Retinal pigment epithelial cell (primary cell): ENCODE measurements around the gene PBXIP1.

Experiments used
- DNase-seq: peaks from one replicate; pipeline ENCODE4 v3.0.0-alpha.2; 2010; ENCODE audit warnings: low read depth
- H3K4me3 ChIP-seq: 2 replicates; pipeline ENCODE4 v1.5.1; 2011; ENCODE audit warnings: mild to moderate bottlenecking, low read length, control low read depth, moderate library complexity
- CTCF ChIP-seq: conservative IDR thresholded peaks from 2 replicates; pipeline ENCODE4 v1.5.1; 2011; ENCODE audit warnings: low read depth, low read length, control low read depth, inconsistent platforms

PBXIP1 gene

DNA sequence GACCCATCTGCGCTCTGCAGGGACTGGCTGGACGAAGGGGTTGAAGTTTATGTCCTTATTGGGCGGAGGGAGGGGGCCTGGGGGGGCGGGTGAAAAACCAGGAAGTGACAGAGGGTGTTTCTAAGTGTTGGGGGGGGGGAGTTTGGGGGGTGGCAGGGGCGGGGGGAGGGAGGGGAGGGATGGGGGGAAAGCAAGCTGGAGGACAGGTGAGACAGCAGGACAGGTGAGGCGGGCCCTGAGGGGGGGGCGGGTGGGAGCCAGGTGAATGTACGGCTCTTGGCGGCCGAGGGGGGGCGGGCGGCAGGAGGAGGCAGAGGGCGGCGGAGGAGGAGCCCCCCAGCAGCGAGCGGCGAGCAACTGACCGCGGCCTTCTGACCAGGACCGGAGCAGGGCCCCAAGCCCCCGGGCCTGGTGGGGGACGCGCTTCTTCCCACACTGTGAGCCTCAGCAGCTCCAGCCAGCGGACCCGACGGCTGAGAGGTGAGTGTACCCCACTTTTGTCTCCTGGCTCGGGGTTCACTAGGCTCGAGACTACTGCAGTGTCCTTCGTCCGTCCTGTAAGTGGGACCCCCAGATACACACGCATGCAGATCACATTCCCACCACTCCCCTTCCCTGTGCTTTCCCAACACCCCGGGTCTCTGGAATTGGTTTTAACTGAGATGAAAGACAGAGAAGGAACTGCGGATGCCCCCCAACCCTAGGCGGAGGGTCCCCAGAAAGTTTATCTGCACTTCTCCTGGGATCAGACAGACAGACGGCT lies 46.7 kb upstream of the PBXIP1 start, which contains the start of gene ZBTB7B:
Gene ZBTB7B, plus strand, starts transcription at position 339 of the 763 bp plus-strand sequence. CDS start 11,859 bp downstream, outside the sequence.
- no peak for TF ChIP-seq CTCF
- DNase-seq: no peak
- H3K4me3 ChIP-seq: peak within 1 kb of the TSS; percentile 90

- H3K4me3 ChIP-seq: peak overlapping the region; percentile 90
- peak; percentile 62 for TF ChIP-seq CTCF
- peak; percentile 97 for DNase-seq
Observed at GRCh38 chr1:155001675-155002463, 46.0 kb upstream of the PBXIP1 start.

GRCh38 chr1:155001425-155001674 lies 45.5 kb upstream of the PBXIP1 start:
- no peak for TF ChIP-seq CTCF
- no peak for DNase-seq
- H3K4me3 ChIP-seq: peak overlapping the region; percentile 90

DNA sequence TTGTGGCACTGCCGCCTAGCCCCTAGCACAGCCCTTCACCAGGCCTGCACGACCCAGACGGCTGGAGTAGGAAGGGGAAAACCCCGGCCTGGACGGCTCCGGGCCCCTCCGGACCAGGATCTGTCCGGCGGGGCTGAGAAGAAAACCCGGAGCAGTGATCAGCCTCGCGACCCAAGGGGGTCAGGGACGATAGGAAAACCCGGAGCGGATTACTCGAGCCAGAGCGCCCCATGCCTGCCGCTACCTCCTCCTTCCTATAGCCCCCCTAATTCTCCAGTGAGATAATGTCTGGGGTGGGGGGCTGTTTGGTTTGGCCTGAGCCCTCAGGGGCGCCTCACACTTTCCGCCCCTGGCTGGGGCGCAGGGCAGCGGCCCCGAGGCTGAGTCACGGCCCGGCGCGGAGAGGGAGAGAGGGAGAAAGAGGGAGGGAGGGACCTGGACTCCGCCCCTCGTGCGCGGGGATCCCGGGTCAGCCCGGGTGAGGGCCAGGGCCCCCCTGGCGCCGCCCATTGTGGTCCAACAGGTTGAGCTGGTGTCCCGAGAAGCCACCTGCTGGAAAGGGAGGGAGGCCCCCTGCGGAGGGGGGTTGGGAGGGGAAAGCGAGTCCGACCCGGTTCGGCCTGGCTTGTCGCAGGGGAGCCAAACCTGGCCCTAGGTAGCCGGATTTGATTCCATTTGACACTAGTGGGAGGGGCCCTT lies 45.0 kb upstream of the PBXIP1 start:
- TF ChIP-seq CTCF: no peak
- peak; percentile 57 for DNase-seq
- peak overlapping the region; percentile 90 for H3K4me3 ChIP-seq

GRCh38 chr1:155000411-155000725 lies 44.5 kb upstream of the PBXIP1 start:
- TF ChIP-seq CTCF: no peak
- DNase-seq: no peak
- peak overlapping the region; percentile 90 for H3K4me3 ChIP-seq

- H3K4me3 ChIP-seq: peak overlapping the region; percentile 90
- no peak for TF ChIP-seq CTCF
- no peak for DNase-seq
Observed at GRCh38 chr1:154999571-155000410, 43.9 kb upstream of the PBXIP1 start.
